PFSK-1 (cell line): ENCODE data around the gene DLD.

Experiments used
- POLR2AphosphoS5 ChIP-seq: IDR thresholded peaks from 2 replicates; pipeline ENCODE4 v1.6.1; 2012; ENCODE audit warnings: low read depth, mild to moderate bottlenecking, control low read depth, low read length, moderate library complexity
- SIN3A ChIP-seq: IDR thresholded peaks from 2 replicates; pipeline ENCODE4 v1.6.1; 2012; ENCODE audit warnings: mild to moderate bottlenecking, low read length, moderate library complexity, borderline replicate concordance; ENCODE audit not compliant: insufficient read depth
- TAF1 ChIP-seq: IDR thresholded peaks from 2 replicates; pipeline ENCODE4 v1.6.1; 2012; ENCODE audit warnings: low read length, control low read depth, borderline replicate concordance; ENCODE audit not compliant: insufficient read depth

DNA sequence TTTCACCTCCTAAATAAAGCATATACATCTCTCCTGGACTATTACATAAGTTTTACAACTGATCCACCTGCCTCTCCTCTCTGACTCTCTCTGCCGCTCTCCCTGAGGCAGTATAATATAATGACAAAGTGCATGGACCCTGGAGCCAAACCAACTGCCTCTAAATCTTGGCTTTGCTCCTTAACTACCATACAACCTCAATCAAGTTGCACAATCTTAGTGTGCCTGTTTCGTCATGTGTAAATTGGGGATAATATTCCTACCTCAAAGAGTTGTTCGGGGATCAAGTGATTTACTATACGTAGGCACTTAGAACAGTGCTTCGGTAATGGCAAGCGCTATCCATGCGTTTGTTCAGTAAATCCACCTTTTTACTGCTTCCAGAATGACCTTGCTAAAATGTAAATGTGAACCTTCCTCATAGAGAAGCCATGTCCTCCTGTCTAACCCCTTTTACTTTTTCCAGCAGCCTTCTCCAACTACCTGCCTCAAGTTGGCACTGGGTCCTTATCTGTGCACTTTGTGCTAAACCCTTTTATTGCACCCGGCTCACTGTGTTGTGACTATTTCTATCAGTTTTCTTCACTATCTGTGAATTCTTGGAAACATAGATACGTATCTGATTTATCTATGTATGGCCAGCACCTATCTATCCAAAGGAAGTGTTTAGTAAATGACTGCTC, 30.6 kb upstream of the DLD start:
- TF ChIP-seq TAF1: no peak
- TF ChIP-seq SIN3A: no peak
- TF ChIP-seq POLR2AphosphoS5: no peak
